Measurements from ENCODE around the gene SETBP1.

Gene SETBP1

DNA sequence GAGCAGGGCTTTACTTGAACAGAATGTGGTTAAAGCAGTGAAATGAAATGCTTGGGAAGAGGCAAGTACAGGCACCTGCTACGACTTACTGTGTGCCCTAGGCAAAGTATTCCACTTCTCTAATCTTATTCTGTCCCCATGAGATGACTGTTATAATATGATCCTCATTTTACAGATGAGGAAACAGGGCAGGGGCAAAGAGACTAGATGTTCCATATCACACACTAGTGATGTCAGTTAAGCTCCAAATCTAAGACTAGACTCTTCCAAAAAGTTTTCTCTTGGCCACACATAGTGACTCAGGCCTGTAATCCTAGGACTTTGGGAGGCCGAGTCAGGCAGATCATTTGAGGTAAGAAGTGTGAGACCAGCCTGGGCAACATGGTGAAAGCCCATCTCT, 235.0 kb downstream of the SETBP1 start:
- no peak for DNase-seq

DNA sequence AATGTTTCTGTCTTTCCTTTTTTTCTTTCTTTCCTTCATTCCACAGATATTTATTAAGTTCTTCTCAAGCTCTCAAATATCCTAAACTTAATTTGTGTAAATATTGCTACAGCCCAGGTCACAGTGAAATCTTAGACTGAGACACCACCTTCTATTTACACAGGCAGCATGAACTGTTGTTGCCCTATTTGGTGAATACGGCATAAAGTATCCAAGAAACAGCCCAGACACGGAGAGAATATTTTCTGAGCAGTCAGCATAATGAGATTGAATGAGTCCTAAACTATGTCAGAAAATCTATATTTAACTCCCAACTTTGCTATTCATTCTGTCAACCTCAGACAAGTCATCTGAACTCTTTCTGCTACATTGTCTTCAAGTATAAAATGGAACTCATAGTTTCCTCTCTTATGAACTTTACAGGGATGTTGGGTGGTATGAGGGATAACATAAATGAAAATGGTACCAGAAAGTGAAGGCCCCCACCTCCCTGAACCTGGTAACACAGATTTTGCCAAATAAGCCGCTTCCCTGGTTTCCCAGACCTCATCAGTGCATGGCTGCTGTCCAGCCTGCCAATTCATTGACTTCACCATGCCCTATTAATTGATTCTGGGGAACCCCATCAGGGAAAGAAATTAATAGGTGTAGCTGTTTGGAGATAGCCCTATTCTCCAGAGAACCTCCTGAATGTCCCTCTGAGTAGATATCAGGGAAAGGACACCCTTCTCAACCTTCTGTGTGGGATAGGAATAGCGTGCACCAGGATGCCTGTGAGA, 235.9 kb downstream of the SETBP1 start:
- DNase-seq, result no peak

GRCh38 chr18:44917216-44918141, 236.8 kb downstream of the SETBP1 start:
- DNase-seq, result no peak

- no peak for DNase-seq
Measured at GRCh38 chr18:44918142-44918476, 237.4 kb downstream of the SETBP1 start.

DNA sequence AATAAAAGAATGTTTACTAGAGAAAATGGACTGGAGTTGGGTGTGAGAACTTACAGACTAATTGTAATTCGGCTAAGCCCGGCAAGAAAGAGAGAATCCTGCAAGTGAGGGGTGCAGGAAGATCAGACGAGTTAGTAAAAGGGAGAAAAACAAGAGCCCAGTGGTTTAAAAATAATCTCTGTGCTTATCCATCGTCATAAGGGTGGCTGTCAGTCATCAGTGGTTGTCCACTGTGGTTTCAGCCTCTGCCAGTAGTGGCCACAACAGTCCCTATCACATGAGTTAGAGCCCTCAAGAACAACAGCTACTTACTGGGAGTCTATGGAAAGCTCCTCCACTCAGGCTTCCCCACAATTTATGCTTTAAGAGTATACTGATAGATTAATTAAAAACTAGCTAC, 239.8 kb downstream of the SETBP1 start:
- DNase-seq, result no peak

GRCh38 chr18:44921974-44922373, 241.3 kb downstream of the SETBP1 start:
- no peak for DNase-seq

DNA sequence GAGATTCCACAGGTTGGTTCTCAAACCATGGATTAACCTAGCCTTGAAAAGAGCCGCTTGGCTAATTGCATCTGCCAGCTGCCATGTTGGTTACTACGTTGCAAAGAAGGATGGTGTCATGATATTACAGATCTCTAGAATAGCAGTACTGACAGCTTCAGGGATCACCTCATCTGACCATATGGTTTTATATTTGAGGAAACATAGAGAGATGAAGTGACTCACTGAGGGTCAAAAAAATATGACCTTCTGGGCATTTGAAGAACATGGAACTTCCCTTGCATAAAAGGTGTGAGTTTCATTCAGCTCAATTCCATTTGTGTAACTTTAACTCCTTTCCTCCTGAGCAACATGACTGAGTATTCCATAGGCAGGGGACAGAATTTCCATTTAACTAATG, 242.3 kb downstream of the SETBP1 start:
- no peak for DNase-seq

DNA sequence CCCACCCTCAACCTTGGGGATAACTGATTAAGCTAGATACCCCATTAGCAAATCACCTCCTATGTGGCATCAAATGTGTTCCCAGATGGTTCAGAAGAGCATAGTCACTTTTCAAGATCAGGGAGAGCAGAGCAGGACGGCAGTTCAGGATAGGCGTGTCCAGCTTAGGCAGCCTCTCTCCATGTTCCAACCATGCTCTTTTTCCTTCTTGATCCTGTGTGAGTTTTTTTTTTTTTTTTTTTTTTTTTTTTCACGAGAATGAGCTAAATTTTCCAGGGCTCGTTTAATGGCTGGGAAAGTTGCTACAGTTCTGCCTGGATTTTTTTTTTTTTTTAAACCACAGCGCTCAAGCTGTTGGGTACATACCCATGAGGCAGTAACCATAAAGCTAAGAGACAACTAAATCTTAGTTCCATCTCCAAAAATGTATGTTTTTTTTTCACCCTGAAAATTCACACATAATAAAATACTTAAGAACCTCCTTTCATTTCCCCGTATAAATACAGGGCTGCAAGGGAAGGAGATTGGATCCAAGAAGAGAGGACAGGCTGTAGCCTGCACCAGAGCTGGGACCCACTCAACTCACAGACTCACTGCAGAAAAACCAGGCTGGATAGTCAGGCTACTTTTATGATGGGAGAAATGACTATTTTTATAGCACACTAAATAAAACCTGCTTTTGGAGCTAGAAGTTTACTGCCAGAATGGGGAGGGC, 244.3 kb downstream of the SETBP1 start:
- DNase-seq, result no peak

GRCh38 chr18:44927127-44927849, 246.6 kb downstream of the SETBP1 start:
- DNase-seq, result no peak

DNA sequence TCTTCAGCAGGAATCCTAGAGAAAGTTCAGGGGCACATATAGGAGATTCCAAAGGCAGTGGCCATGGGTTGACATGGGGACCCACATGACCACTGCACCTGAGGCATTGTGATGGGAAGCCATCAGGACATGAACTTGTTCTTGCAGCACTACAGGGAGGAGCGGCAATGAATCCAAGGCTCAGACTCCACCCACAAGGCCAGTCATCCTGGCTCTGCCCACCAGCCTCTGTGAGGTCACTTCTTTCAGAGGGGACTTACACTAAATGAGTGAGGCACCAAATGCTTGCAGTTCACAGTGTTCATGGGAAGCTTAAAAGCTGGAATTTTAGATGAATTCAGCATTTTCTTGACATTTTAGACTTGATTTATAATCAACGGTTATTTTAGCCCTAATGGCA, 254.2 kb downstream of the SETBP1 start:
- no peak for DNase-seq

DNA sequence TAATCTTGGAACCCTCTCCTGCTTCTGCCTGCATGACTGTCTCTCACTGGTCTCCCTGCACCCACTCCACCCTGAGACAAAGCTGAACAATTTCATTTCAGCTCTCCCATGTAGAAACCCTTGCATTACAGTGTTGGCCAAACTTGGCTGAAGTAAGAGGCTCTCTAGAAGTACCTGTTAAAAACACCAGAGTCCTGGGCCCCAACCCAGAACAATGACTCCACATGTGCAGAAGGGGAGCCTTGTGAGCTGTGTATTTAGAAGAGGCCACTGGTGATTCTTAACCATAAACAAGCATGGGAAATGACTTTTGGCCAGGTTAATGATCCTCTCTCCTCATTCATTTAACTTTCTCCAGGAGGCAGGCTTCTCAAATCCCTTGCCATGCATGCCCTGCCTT, 254.8 kb downstream of the SETBP1 start:
- no peak for DNase-seq

DNA sequence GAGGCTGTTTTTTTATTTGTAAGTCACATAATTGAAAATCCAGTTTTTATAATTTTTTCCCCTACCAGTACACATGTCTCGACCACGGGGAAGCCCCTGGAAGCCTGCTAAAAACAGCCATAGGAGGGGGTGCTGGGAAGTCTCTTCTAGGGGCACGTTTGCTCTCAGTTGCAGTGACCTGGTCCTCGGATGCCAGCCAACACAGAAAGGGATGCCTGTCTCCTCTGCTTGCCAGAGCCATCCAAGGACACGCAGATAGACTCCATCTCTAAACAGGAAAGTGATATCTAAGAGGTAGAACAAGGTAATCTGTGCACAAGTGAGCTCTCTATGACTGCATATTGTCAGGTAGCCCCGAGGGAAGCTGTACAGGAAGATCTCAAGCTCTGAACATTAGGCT, 255.8 kb downstream of the SETBP1 start:
- DNase-seq, result no peak

- DNase-seq, result no peak
Measured at GRCh38 chr18:44937960-44938719, 257.5 kb downstream of the SETBP1 start.

DNA sequence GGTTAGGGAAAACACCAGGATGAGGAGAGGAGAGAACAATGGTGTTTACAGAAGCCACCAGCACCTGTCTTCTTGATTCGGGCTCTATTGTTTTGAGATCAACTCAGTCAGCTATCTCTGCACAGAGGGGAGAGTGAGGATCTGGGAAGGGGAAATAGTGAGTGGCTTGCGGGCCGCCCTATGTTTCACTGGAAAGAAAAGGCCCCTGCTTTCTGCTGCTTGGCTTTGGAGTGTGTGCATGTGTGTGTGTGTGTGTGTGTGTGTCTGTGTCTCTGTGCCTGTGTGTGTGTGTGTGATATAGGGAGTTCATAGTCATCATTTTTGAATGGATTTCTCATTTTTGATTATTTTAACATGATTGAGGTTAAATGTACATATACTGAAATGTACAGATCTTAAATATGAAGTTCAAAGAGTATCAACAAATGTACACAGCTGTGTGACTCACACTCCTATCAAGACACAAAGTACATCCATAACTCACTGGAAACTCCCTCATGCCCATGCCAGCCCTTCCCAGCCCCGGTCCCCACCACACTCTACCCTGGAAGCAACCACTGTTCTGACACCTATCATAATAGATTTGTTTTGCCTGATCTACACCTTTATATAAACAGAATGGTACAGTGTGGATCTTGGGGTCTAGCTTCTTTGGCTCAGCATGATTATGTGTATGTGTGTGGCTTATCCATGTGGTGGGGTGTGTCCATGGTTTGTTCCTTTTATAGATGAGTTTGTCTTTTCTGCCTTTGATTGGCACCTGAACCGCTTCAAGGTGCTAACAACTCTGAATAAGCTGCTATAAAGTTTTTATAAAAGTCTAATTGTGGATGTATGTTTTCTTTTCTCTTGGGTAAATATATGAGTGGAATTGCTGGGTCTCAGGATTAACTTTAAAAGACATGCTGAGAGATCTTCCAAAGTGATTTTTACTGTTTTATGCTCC, 258.3 kb downstream of the SETBP1 start:
- DNase-seq, result no peak

GRCh38 chr18:44941516-44941915, 260.8 kb downstream of the SETBP1 start:
- DNase-seq, result no peak

DNA sequence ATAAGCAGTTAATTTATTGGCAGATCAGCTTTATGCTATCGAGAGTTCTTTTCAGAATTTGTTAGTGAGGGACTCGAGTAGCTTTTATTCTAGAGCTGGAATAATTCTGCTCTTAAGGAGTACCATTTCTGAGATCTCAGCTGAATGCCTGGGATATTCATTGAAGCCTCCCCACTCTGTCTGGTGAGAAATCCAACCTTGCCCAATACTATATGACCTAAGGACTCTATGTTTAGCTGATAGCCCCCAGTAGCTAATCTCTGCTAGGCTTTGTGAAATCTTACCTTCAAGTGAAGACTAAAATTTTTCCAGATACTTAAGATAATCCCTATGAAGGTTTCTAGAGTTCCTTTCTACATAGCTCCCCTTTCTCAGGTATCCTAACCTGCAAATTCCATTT, 261.4 kb downstream of the SETBP1 start:
- no peak for DNase-seq

DNA sequence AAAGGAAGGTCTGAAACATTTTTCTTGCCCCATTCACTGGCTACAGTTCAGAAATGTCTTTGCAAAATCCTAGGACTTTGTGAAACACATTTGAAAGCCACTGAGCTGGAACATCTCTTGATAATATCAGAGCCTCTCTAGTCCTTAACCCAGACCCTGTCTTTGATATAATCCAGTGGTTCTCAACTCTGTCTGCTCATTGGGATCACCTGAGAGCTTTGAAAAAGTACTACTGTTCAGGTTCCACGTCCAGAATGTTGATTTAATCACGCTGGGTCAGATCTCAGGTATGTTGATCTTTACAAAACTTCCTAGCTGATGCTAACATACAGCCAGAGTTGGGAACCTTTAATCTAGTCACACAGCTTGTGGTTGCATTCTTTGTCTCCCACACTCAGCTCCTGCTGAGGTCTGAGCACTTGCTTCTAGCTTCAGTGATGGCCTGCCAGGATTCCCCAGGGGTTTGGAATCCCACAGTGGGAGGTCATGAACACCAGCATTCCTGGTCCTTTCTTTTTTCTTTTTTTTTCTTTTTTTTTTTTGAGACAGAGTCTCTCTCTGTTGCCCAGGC, 262.7 kb downstream of the SETBP1 start:
- DNase-seq, result no peak

DNA sequence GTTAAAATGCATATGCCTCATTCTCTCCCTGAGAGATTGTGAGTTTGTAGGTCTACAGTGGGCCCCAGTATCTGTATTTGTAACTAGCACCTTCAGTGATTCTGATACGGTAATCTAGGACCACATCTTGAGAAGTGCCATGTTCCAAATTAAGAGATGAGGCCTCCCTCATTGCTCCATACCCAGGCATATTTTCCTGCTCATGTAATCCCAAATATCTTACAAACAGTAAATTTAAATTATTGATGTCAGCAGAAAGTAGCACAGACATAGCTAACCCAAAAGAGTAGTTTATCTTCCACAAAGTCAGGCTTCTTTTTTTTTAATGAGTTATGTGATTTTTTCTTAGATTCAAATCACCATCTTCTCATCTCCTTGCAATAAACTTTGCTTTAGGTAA, 263.8 kb downstream of the SETBP1 start:
- DNase-seq, result no peak

DNA sequence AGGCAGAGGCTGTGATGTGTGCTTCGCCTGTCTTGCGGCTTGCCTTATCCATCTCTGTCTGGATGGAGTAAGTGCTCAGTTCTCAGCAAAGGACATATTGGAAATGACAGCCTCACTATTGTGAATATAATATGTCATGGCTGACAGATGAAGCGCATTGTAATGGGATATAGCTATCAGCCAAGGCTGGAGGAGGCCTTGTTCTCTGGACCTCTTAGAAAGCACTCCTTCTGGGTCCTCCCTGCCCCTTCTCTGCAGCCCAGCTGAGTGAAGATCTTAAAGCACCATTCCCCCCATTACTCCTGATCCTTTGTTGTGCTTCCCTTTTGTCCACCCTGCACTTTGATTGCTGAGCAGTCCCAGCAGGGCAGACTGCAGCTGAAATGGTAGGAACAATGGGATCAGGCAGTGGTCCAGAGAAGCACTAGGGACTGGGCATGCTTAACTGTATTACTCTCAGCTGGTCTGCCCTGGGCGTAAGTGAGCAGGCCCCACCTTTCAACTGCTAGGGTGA, 265.3 kb downstream of the SETBP1 start:
- no peak for DNase-seq

DNA sequence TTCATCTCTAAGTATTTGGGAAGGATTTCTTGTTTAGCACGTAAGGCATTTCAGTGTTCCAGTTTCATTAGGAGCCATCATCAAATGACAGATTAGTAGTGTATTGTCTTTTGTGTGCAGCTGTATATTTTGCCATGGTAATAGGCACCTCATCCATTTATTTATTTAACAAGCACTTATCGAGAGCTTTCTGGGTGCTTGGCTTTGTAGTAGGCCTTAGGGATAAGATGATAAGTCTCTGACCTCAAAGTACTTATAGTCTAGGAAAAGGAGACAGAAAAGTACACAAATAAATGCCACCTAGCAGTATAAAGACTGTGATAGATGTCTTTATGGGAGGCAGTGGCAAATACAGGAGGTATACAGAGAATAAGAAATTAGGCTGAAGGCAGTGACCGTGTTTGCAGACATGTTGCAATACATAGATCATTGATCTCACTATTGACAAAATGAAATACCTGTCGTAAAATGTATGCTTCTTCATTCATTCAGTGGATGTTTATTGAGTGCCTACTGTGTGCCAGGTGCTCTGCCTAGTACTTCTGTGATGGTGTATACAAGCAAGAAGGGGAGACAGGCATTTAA, 265.9 kb downstream of the SETBP1 start:
- no peak for DNase-seq

Data from CD4-positive, alpha-beta T cell treated with Interleukin-4 for 1 hour (primary cell).